Mucosa of gallbladder (tissue), 1 donor: ENCODE measurements around the gene F7. TPM values are rescaled to one million over a fixed set of nuclear protein-coding genes. Genes with fewer than 3 reads are reported as not detected.

Experiments used
- DNase-seq: peaks from one replicate; pipeline ENCODE4 v3.0.0-alpha.2; 2020; ENCODE audit warnings: low spot score
- total RNA-seq: library from RNA; stranded (reverse); gene quantifications from one replicate; pipeline ENCODE4 v1.2.1, GENCODE V29; 2021
- donor health status: DM: no; HTN: no; CAD: no.

F7 gene
- total RNA-seq, 1 donor from 2014 or later = 0.26 TPM

DNA sequence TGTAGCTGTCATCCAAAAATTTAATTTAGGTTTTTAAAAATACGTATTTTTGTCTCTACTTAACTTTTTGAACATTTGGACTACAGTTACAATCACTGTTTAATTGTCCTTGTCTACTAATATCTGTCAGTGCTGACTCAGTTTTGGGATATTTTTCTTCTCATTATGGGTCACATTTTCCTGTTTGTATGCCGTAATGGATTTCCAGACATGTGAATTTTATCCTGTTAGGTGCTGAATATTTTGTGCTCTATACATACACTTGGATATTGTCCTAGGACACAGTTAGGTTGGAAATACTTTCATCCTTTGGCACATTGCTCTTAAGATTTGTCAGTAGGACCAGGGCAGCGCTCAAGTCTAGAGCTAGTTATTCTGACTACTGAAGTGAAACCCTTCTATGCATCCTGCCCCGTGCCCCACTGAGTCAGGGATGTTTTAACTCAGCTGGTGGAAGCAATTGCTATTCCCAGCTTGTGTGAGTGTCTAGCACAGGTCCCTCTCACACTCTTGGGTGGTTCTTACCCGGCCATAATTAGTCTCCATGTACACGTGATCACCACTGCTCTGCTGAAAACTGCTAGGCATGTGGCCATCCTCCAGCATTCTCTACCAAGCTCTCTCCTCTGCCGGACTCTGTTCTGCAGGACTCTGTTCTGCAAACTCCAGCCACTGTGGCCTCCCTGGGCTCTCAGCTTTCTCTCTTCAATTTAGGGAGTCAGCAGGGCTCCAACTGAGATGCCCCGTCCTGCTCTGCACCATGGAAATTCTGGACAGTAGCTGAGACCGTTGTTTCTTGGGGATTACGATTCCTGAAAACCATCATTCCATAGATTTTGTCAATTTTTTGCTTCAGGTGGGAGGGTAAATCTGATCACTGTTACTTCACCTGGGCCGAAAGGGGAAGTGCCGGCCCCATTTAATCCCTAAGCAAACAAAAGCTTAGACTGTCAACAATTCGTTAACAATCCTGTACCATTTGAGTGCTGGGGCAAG is 64.0 kb downstream of the F7 start:
- no peak for DNase-seq

Other genes starting within 250 kb of the F7 start
- gene MCF2L, start 136.6 kb upstream of the F7 start, total RNA-seq = 91.8 TPM
- 8.2 TPM for gene F10, start 17.0 kb downstream of the F7 start, total RNA-seq
- not detected for gene PROZ, start 52.9 kb downstream of the F7 start, total RNA-seq
- 35.0 TPM for gene PCID2, start 102.9 kb downstream of the F7 start, total RNA-seq
- gene CUL4A, start 103.8 kb downstream of the F7 start, total RNA-seq = 55.4 TPM
- 306 TPM for gene LAMP1, start 191.4 kb downstream of the F7 start, total RNA-seq